DND-41 (cell line): ENCODE results near the gene CYFIP1.

ENCODE experiments used
- EZH2 ChIP-seq: IDR thresholded peaks from 3 replicates; pipeline ENCODE4 v1.6.1; 2012; ENCODE audit warnings: borderline replicate concordance, low read depth, mild to moderate bottlenecking, moderate library complexity, low read length, inconsistent platforms; ENCODE audit not compliant: severe bottlenecking
- TF ChIP-seq, protein P1 (sequence below): IDR thresholded peaks from 2 replicates; pipeline ENCODE4 v1.5.1; 2012; ENCODE audit warnings: borderline replicate concordance, low read length, moderate library complexity, mild to moderate bottlenecking; ENCODE audit not compliant: poor library complexity, severe bottlenecking; ENCODE audit errors: extremely low read depth

DNA sequence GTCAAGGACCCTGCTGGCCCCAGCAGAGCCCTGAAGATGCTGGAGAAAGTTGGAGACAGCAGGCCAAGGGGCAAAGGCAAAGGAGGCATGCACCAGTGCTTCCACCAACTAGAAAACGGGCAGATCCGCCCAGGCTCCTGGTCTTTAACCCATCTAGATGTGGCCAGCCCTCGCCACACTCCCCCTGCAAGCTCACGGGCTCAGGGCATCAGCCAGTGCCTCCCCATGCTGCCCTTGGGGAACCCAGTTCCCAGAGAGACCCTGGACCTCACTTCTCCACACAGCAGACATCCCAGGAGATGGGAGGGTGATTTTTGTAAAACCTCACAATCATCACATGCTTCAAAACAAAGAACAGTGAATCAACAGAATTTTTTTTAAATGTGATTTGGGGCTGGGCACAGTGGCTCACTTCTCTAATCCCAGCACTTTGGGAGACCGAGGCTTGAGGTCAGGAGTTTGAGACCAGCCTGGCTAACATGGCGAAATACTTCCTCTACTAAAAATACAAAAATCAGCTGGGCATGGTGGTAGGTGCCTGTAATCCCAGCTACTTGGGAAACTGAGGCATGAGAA is 24.5 kb downstream of the CYFIP1 start:
- TF ChIP-seq, protein P1, sequence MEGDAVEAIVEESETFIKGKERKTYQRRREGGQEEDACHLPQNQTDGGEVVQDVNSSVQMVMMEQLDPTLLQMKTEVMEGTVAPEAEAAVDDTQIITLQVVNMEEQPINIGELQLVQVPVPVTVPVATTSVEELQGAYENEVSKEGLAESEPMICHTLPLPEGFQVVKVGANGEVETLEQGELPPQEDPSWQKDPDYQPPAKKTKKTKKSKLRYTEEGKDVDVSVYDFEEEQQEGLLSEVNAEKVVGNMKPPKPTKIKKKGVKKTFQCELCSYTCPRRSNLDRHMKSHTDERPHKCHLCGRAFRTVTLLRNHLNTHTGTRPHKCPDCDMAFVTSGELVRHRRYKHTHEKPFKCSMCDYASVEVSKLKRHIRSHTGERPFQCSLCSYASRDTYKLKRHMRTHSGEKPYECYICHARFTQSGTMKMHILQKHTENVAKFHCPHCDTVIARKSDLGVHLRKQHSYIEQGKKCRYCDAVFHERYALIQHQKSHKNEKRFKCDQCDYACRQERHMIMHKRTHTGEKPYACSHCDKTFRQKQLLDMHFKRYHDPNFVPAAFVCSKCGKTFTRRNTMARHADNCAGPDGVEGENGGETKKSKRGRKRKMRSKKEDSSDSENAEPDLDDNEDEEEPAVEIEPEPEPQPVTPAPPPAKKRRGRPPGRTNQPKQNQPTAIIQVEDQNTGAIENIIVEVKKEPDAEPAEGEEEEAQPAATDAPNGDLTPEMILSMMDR, result no peak
- no peak for TF ChIP-seq EZH2
